Fibroblast of skin of back (primary cell): Measurements from ENCODE around the gene VMAC.

ENCODE experiments used
- DNase-seq: peaks from one replicate; pipeline ENCODE4 v3.0.0-alpha.2; 2013

The VMAC gene

GRCh38 chr19:5931251-5931650, 26.6 kb downstream of the VMAC start:
- no peak for DNase-seq

- no peak for DNase-seq
Observed at GRCh38 chr19:5932146-5932545, 27.5 kb downstream of the VMAC start.

- no peak for DNase-seq
Observed at GRCh38 chr19:5932609-5933262, 28.1 kb downstream of the VMAC start.

GRCh38 chr19:5933391-5934068, 28.9 kb downstream of the VMAC start:
- no peak for DNase-seq

- DNase-seq = no peak
Observed at GRCh38 chr19:5934069-5934401, 29.4 kb downstream of the VMAC start.

- DNase-seq = peak; percentile 41
Observed at GRCh38 chr19:5934774-5935472, 30.3 kb downstream of the VMAC start.

- DNase-seq = no peak
Observed at GRCh38 chr19:5935473-5936291, 31.0 kb downstream of the VMAC start.

GRCh38 chr19:5936292-5936592, 31.6 kb downstream of the VMAC start:
- DNase-seq = no peak

- no peak for DNase-seq
Observed at GRCh38 chr19:5937550-5937949, 32.9 kb downstream of the VMAC start.

- DNase-seq = no peak
Observed at GRCh38 chr19:5940260-5941208, 35.9 kb downstream of the VMAC start.

GRCh38 chr19:5941673-5942072, 37.0 kb downstream of the VMAC start:
- DNase-seq = no peak

- DNase-seq = no peak
Observed at GRCh38 chr19:5943045-5943444, 38.4 kb downstream of the VMAC start.

- peak; percentile 40 for DNase-seq
Observed at GRCh38 chr19:5943623-5944022, 39.0 kb downstream of the VMAC start.

- peak; percentile 69 for DNase-seq
Observed at GRCh38 chr19:5947435-5947834, 42.8 kb downstream of the VMAC start.

- no peak for DNase-seq
Observed at GRCh38 chr19:5948752-5949564, 44.3 kb downstream of the VMAC start.

- DNase-seq = no peak
Observed at GRCh38 chr19:5949792-5950305, 45.2 kb downstream of the VMAC start.

- no peak for DNase-seq
Observed at GRCh38 chr19:5950741-5951140, 46.1 kb downstream of the VMAC start.

- no peak for DNase-seq
Observed at GRCh38 chr19:5951338-5951861, 46.7 kb downstream of the VMAC start.

- DNase-seq = no peak
Observed at GRCh38 chr19:5952193-5953029, 47.7 kb downstream of the VMAC start.
